HL-60 (cell line): ENCODE measurements around the gene AMZ1.

ENCODE experiments used
- DNase-seq, 2 experiments: peaks; one replicate each; pipeline ENCODE4 v3.0.0-alpha.2; 2010 to 2020; ENCODE audit warnings: low read depth in 1 of 2, low spot score in 1 of 2
- H3K27ac ChIP-seq: fragments of 250-450 bp; sonication (Bioruptor Pico); replicated peaks from 2 replicates; pipeline ENCODE4 v1.5.1; 2020; ENCODE audit warnings: mild to moderate bottlenecking, moderate library complexity
- H3K27me3 ChIP-seq: fragments of 250-450 bp; sonication (Bioruptor Pico); 2 replicates; pipeline ENCODE4 v1.5.1; 2021; ENCODE audit warnings: mild to moderate bottlenecking, moderate library complexity; ENCODE audit not compliant: insufficient read depth, poor library complexity, severe bottlenecking
- H3K4me3 ChIP-seq: replicated peaks from 2 replicates; pipeline ENCODE4 v1.5.1; 2011; ENCODE audit warnings: mild to moderate bottlenecking, control low read depth, low read length; ENCODE audit not compliant: insufficient read depth
- GABPA ChIP-seq: IDR thresholded peaks from 2 replicates; pipeline ENCODE4 v1.6.1; 2012; ENCODE audit warnings: low read depth
- POLR2AphosphoS5 ChIP-seq: IDR thresholded peaks from 2 replicates; pipeline ENCODE4 v1.6.1; 2012; ENCODE audit warnings: low read depth
- REST ChIP-seq: IDR thresholded peaks from 2 replicates; pipeline ENCODE4 v1.6.1; 2012; ENCODE audit warnings: low read depth; ENCODE audit not compliant: insufficient replicate concordance
- SPI1 ChIP-seq: IDR thresholded peaks from 2 replicates; pipeline ENCODE4 v1.6.1; 2012; ENCODE audit warnings: low read depth, mild to moderate bottlenecking, borderline replicate concordance
- TF ChIP-seq, protein P1 (sequence below): IDR thresholded peaks from one replicate; pipeline ENCODE4 v1.5.1; 2011; ENCODE audit warnings: low read length, control low read depth, inconsistent platforms; ENCODE audit not compliant: insufficient read depth

AMZ1 gene

GRCh38 chr7:2657920-2658671 lies 29.9 kb upstream of the AMZ1 start:
- Histone ChIP-seq H3K27me3 (no peaks in the 10 kb centered on the region), H3K27ac (no peak overlapping the region), H3K4me3 (no peak overlapping the region)
- DNase-seq: no peak
- TF ChIP-seq, protein P1, sequence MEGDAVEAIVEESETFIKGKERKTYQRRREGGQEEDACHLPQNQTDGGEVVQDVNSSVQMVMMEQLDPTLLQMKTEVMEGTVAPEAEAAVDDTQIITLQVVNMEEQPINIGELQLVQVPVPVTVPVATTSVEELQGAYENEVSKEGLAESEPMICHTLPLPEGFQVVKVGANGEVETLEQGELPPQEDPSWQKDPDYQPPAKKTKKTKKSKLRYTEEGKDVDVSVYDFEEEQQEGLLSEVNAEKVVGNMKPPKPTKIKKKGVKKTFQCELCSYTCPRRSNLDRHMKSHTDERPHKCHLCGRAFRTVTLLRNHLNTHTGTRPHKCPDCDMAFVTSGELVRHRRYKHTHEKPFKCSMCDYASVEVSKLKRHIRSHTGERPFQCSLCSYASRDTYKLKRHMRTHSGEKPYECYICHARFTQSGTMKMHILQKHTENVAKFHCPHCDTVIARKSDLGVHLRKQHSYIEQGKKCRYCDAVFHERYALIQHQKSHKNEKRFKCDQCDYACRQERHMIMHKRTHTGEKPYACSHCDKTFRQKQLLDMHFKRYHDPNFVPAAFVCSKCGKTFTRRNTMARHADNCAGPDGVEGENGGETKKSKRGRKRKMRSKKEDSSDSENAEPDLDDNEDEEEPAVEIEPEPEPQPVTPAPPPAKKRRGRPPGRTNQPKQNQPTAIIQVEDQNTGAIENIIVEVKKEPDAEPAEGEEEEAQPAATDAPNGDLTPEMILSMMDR: no peak
- no peak for TF ChIP-seq GABPA
- no peak for TF ChIP-seq SPI1
- TF ChIP-seq REST: no peak
- TF ChIP-seq POLR2AphosphoS5: no peak

GRCh38 chr7:2658941-2659340 lies 29.1 kb upstream of the AMZ1 start:
- Histone ChIP-seq H3K27ac (no peak overlapping the region), H3K4me3 (no peak overlapping the region), H3K27me3 (no peaks in the 10 kb centered on the region)
- TF ChIP-seq, protein P1: no peak
- no peak for TF ChIP-seq SPI1
- TF ChIP-seq GABPA: no peak
- no peak for TF ChIP-seq REST
- no peak for TF ChIP-seq POLR2AphosphoS5
- DNase-seq: no peak

- Histone ChIP-seq H3K27ac (no peak overlapping the region), H3K27me3 (no peaks in the 10 kb centered on the region), H3K4me3 (no peak overlapping the region)
- TF ChIP-seq POLR2AphosphoS5: no peak
- TF ChIP-seq, protein P1: no peak
- no peak for TF ChIP-seq GABPA
- no peak for TF ChIP-seq REST
- no peak for TF ChIP-seq SPI1
- DNase-seq: no peak
Observed at GRCh38 chr7:2659556-2660358, 28.2 kb upstream of the AMZ1 start.
